Measurements from ENCODE around the gene EXD3.
"Not testable (repeated sequence)": the region's sequence is repeated elsewhere in the genome, so short reads cannot be mapped to it uniquely, and the experiment has no call there.

Gene EXD3

GRCh38 chr9:137458194-137459151, 35.5 kb upstream of the EXD3 start:
- DNase-seq, result no peak

- no peak for DNase-seq
These were observed 34.6 kb upstream of the EXD3 start for GRCh38 chr9:137457406-137458193.

- DNase-seq, result no peak
These were observed 34.0 kb upstream of the EXD3 start for GRCh38 chr9:137456864-137457405.

- no peak for DNase-seq
These were observed 33.3 kb upstream of the EXD3 start for GRCh38 chr9:137456061-137456863.

GRCh38 chr9:137455359-137455991, 32.5 kb upstream of the EXD3 start:
- DNase-seq, result no peak

- DNase-seq, result no peak
These were observed 31.8 kb upstream of the EXD3 start for GRCh38 chr9:137454597-137455358.

- peak; percentile 65 to 74 for DNase-seq
These were observed 31.2 kb upstream of the EXD3 start for GRCh38 chr9:137454145-137454596.

GRCh38 chr9:137453643-137454081, 30.7 kb upstream of the EXD3 start:
- peak; percentile 76 to 77 for DNase-seq

GRCh38 chr9:137452761-137453642, 30.0 kb upstream of the EXD3 start:
- no peak for DNase-seq

GRCh38 chr9:137452006-137452760, 29.2 kb upstream of the EXD3 start:
- DNase-seq, result peak in 1 of 2 experiments; percentile 22

GRCh38 chr9:137451264-137452005, 28.5 kb upstream of the EXD3 start:
- DNase-seq, result not testable (repeated sequence)

GRCh38 chr9:137450539-137451222, 27.7 kb upstream of the EXD3 start:
- DNase-seq, result peak in 1 of 2 experiments; percentile 19

- no peak for DNase-seq
These were observed 27.1 kb upstream of the EXD3 start for GRCh38 chr9:137449931-137450538.

- no peak for DNase-seq
These were observed 26.3 kb upstream of the EXD3 start for GRCh38 chr9:137449081-137449844.

- DNase-seq, result no peak
These were observed 25.6 kb upstream of the EXD3 start for GRCh38 chr9:137448602-137448962.

- no peak for DNase-seq
These were observed 25.0 kb upstream of the EXD3 start for GRCh38 chr9:137447722-137448601.

Data from activated T-cell treated with anti-CD3 and anti-CD28 coated beads, Interleukin-2, amount 50 U/mL, for 48 hours (primary cell).